Measurements from ENCODE around the gene PRTN3. TPM values are rescaled to one million over a fixed set of nuclear protein-coding genes. Genes with fewer than 3 reads are reported as not detected.
A peak's percentile ranks its signal among the peaks of the same experiment; 100 is the strongest.
"Not testable (repeated sequence)": the region's sequence is repeated elsewhere in the genome, so short reads cannot be mapped to it uniquely, and the experiment has no call there.

PRTN3 gene
- total RNA-seq, 2 donors from 2014 or later, result not detected

DNA sequence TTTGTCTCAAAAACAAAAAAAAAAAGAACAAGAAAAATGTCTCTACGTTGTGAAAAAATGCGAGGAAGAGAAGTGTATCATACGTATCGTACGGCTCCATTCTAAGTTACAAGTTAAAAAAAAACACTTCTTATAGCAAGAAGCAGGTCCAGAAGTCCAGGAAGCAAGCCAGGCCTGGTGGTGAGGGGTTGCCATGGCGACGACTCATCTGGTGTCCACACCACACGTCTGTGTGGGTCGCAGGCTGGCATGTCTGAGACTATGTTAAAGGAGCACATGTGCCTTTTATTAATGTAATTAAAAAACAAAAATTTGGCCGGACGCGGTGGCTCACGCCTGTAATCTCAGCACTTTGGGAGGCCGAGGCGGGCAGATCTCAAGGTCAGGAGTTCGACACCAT is 46.3 kb downstream of the PRTN3 start:
- H3K36me3 Mint-ChIP-seq (ENCODE audit: low read depth), result no peaks in the 10 kb centered on the region
- H3K27ac Mint-ChIP-seq, result peak overlapping the region; percentile 93

DNA sequence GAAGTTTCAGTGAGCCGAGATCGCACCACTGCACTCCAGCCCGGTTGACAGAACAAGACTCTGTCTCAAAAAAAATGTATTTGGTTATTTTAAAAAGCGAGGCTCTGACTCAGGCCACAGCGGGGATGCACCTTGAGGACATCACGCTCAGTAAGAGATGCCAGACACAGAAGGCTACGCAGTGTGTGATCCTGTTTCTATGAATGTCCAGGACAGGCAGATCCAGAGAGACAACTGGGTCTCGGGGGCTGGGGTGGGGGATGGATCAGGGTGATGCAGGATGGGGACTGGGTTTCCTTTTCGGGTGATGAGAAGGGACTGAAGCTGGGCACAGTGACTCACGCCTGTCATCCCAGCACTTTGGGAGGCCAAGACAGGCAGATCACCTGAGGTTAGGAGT is 46.8 kb downstream of the PRTN3 start:
- no peaks in the 10 kb centered on the region for H3K36me3 Mint-ChIP-seq (ENCODE audit: low read depth)
- H3K4me3 Mint-ChIP-seq, result no peak overlapping the region
- peaks cover 17% of the 10 kb centered on the region for H3K4me1 Mint-ChIP-seq
- DNase-seq (no peak), ATAC-seq (no peak)
- H3K27ac Mint-ChIP-seq, result peak overlapping the region; percentile 93
- H3K9me3 ChIP-seq (ENCODE audit: control insufficient read depth, low read length, poor library complexity, severe bottlenecking), result no peaks in the 10 kb centered on the region
- no peaks in the 10 kb centered on the region for H3K27me3 Mint-ChIP-seq

More for the DNA sequence above, 46.3 kb downstream of the PRTN3 start:
- no peaks in the 10 kb centered on the region for H3K9me3 ChIP-seq (ENCODE audit: control insufficient read depth, low read length, poor library complexity, severe bottlenecking)
- DNase-seq (no peak), ATAC-seq (no peak)
- no peak overlapping the region for H3K4me3 Mint-ChIP-seq
- H3K4me1 Mint-ChIP-seq, result peaks cover 15% of the 10 kb centered on the region
- no peaks in the 10 kb centered on the region for H3K27me3 Mint-ChIP-seq

DNA sequence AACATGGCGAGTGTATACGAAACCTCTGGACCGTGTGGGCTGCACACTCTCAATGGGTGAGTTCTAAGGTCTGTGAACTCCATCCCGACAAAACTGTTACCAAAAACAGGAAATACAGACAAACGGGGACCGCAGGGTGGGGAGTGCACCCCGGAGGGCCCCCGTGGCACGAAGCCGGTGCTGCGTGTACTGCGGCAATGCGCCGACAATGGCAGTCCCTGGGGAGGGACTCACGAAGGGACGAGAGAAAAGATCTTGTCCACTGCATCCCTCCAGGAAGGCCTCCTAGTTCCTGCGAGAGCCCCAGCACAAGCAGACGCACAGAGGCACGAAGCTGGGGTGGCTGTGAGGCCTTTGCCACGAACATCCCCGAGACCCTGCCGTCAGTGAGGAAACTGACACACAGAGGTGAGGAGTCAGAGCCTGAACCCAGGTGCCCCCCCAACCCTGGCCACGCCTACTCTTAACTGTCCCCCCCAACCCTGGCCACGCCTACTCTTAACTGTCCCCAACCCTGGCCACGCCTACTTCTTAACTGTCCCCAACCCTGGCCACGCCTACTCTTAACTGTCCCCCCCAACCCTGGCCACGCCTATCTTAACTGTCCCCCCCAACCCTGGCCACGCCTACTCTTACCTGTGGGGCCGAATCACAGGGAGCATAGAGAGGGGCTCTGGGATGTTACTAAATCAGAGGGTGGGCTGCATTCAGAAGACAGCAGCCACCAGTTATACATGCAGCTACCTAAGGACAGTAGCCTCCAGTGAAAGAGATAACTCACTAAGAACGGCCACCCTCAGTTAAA is 48.0 kb downstream of the PRTN3 start:
- peak overlapping the region; percentile 82 for H3K4me3 Mint-ChIP-seq
- peak overlapping the region; percentile 93 for H3K27ac Mint-ChIP-seq
- no peaks in the 10 kb centered on the region for H3K36me3 Mint-ChIP-seq (ENCODE audit: low read depth)
- no peaks in the 10 kb centered on the region for H3K9me3 ChIP-seq (ENCODE audit: control insufficient read depth, low read length, poor library complexity, severe bottlenecking)
- H3K27me3 Mint-ChIP-seq, result no peaks in the 10 kb centered on the region
- ATAC-seq (peak; percentile 61), DNase-seq (peak in 1 of 3 donors; percentile 44)
- H3K4me1 Mint-ChIP-seq, result peaks cover 24% of the 10 kb centered on the region

DNA sequence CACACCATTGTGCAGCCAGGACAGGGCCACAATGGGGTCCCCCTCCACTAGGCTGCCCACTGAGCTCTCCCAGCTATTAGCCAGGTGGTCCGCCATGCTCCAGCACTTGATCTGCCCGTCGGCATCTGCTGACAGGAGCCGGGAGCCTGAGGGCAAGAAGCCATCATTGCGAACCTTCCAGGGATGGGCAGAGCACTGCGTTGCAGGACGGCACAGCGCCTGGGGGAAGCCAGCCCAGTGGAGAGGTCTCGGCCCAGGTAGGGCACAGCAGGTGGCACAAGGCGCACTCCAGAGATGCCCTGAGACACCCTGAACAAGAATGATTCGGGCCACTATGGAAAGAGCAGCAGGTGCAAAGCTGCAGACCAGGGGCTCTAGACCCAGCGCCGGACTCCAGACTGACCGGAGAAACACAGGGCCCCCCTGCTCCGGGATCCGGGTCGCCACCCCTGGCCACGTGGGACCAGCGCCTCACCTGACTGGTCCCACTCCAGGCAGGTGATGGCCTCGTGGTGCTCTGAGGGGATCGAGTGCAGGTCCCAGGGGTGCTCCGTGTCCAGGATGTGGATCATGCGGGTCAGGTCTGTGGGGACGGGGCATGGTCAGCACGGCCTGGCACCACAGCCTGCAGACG is 49.0 kb downstream of the PRTN3 start:
- no peaks in the 10 kb centered on the region for H3K36me3 Mint-ChIP-seq (ENCODE audit: low read depth)
- no peak overlapping the region for H3K4me3 Mint-ChIP-seq
- no peaks in the 10 kb centered on the region for H3K27me3 Mint-ChIP-seq
- no peaks in the 10 kb centered on the region for H3K9me3 ChIP-seq (ENCODE audit: control insufficient read depth, low read length, poor library complexity, severe bottlenecking)
- ATAC-seq (no peak), DNase-seq (no peak)
- H3K27ac Mint-ChIP-seq, result no peak overlapping the region
- peaks cover 24% of the 10 kb centered on the region for H3K4me1 Mint-ChIP-seq

DNA sequence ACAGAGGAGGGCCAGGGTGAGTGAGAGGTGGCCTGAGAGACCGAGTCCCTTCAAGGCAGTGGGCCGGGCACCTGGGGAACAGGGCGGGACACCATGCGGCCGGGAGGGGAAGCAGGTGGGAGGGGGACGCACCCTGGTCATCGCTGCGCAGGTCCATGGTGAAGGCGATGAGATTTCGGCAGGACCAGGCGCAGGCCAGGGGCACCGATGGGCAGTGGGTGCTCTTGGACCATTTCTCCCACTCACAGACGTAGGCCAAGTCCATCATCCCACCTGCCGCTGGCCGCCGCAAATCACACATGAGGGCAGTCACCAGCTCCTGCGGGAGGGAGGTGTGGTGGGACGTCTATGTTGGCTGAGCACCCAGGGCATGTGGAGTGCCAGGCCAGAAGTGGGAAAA is 50.0 kb downstream of the PRTN3 start:
- no peaks in the 10 kb centered on the region for H3K27me3 Mint-ChIP-seq
- H3K4me3 Mint-ChIP-seq, result peak overlapping the region; percentile 82
- DNase-seq (no peak), ATAC-seq (no peak)
- H3K9me3 ChIP-seq (ENCODE audit: control insufficient read depth, low read length, poor library complexity, severe bottlenecking), result no peaks in the 10 kb centered on the region
- H3K36me3 Mint-ChIP-seq (ENCODE audit: low read depth), result no peaks in the 10 kb centered on the region
- peaks cover 26% of the 10 kb centered on the region for H3K4me1 Mint-ChIP-seq
- H3K27ac Mint-ChIP-seq, result peak overlapping the region; percentile 85

DNA sequence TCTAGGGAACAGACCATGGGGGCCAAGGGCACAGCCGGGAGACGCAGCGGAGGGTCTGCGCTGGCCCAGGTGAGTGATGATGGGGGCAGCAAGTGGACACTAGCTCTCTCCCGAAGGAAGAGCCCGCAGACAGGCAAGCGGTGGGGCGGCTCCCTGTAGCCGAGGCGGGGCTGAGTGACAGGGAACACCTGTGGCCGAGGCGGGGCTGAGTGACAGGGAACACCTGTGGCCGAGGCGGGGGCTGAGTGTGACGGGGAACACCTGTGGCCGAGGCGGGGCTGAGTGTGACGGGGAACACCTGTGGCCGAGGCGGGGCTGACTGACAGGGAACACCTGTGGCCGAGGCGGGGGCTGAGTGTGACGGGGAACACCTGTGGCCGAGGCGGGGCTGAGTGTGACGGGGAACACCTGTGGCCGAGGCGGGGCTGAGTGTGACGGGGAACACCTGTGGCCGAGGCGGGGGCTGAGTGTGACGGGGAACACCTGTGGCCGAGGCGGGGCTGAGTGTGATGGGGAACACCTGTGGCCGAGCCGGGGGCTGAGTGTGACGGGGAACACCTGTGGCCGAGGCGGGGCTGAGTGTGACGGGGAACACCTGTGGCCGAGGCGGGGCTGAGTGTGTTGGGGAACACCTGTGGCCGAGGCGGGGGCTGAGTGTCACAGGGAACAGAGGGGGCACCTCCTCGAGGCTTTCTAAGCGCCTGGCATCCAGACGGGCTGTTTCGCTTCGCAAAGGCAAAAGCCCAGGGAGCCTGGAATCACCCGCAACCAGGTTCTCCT is 50.8 kb downstream of the PRTN3 start:
- not testable (repeated sequence) for H3K9me3 ChIP-seq (ENCODE audit: control insufficient read depth, low read length, poor library complexity, severe bottlenecking); H3K27me3 Mint-ChIP-seq; ATAC-seq; DNase-seq; H3K36me3 Mint-ChIP-seq (ENCODE audit: low read depth)
- Mint-ChIP-seq H3K4me3 (peak overlapping the region; percentile 86), H3K4me1 (peaks cover 26% of the 10 kb centered on the region), H3K27ac (peak overlapping the region; percentile 95)

DNA sequence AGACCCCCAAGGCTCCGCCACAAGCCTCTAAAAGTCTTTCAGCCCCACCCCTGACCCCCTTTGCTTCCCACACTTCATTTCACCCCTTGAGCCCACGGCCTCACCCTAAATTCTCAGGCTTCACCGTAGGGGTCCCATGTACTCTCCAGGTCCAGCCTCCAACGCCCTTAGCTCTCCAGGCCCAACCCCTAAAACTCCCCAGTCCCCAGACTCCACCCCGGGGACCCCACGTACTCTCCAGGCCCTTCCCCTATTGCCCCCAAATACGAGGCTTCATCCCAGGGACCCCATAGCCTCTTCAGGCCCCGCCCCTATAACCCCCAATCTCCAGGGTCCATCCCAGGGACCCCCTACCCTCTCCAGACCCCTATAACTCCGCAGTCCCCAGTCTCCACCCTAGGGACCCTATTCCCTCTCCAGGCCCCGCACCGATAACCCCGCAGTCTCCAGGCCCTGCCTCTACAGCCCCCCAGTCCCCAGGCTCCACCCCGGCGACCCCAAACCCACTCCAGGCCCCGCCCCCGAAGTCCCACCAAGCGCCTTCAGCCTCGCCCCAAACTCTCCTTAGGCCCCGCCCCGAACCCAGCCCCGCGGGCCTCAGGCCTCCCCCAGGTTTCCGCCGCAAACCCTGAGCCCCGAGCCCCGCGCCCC is 51.6 kb downstream of the PRTN3 start:
- Mint-ChIP-seq H3K4me1 (peaks cover 26% of the 10 kb centered on the region), H3K4me3 (peak overlapping the region; percentile 86), H3K27me3 (no peaks in the 10 kb centered on the region), H3K27ac (peak overlapping the region; percentile 95), H3K36me3 (ENCODE audit: low read depth) (no peaks in the 10 kb centered on the region)
- DNase-seq, result peak in 1 of 3 donors; percentile 53
- no peak for ATAC-seq
- H3K9me3 ChIP-seq (ENCODE audit: control insufficient read depth, low read length, poor library complexity, severe bottlenecking), result no peaks in the 10 kb centered on the region

DNA sequence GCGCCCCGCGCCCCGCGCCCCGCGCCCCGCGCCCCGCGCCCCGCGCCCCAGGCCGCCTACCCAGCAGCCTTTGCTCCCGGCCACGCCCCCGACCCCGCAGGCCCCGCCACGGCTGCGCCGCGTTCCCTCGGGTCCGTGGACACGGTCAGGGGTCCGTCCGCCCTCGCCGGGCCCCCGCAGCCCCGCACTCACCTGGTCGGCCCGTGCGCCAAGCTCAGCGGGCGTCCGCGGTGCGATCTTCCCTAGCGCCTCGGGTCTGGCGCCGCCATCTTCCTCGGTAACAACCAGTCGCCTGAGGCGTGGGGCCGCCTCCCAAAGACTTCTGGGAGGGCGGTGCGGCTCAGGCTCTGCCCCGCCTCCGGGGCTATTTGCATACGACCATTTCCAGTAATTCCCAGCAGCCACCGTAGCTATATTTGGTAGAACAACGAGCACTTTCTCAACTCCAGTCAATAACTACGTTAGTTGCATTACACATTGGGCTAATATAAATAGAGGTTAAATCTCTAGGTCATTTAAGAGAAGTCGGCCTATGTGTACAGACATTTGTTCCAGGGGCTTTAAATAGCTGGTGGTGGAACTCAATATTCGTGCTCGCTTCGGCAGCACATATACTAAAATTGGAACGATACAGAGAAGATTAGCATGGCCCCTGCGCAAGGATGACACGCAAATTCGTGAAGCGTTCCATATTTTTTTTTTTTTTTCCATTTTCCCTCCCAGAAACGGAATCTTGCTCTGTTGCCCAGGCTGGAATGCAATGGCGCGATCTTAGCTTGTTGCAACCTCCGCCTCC is 52.3 kb downstream of the PRTN3 start, which contains the start of the genes MED16 and RNU6-9:
TSS of gene MED16 (minus strand) at position 294 of the 796 bp plus-strand sequence. CDS start 2,056 bp downstream, outside the sequence.
TSS of gene RNU6-9 (plus strand) at position 591 of the 796 bp plus-strand sequence.
- Mint-ChIP-seq H3K4me1 (peaks cover 26% of the 10 kb centered on the region), H3K27ac (peak within 1 kb of the TSS; percentile 95), H3K27me3 (no peaks in the 10 kb centered on the region), H3K36me3 (ENCODE audit: low read depth) (no peaks in the 10 kb centered on the region), H3K4me3 (peak within 1 kb of the TSS; percentile 86)
- ATAC-seq (peak; percentile 88), DNase-seq (peak; percentile 85 to 87 (median 87))
- H3K9me3 ChIP-seq (ENCODE audit: control insufficient read depth, low read length, poor library complexity, severe bottlenecking), result no peaks in the 10 kb centered on the region

DNA sequence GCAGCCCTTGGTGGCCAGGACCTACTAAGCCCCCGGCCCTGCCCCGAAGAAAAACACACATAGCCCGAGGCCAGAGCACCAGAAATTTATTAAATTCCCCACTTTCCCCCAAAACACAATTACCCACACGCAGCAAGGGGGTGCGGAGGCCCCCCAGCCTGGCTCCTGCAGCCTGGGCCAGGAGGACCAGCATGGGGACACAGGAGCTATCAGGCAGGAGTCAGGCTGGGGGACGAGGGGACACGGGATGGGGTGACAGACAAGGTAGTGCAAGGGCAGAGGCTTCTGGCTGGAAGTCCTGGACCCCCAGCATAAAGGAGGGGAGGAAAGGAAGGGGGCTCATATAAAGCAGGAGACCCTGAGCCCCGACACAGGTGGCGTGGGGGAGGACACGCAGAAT is 55.6 kb downstream of the PRTN3 start:
- Mint-ChIP-seq H3K27ac (no peak overlapping the region), H3K27me3 (no peaks in the 10 kb centered on the region), H3K4me3 (no peak overlapping the region), H3K4me1 (peaks cover 16% of the 10 kb centered on the region), H3K36me3 (ENCODE audit: low read depth) (no peaks in the 10 kb centered on the region)
- no peaks in the 10 kb centered on the region for H3K9me3 ChIP-seq (ENCODE audit: control insufficient read depth, low read length, poor library complexity, severe bottlenecking)
- DNase-seq (no peak), ATAC-seq (no peak)

DNA sequence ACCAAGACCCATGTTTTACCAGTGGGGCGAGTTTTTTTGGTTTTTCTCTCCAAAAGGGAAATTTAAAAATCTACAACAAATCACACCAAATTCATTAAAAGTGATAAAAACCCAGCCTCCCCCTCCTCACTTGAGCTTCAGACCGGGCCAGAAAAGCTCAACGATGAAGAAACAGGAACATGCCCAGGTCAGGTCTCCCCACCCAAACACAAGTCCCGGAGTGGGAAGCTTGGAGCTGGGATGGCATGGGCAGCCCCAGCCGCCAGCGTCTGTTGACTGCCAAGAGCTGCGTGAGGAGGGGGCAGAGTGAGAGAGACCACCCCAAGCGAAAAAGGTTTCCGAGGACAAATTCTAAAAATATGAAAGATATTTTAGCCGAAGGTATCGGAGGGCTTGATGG is 56.2 kb downstream of the PRTN3 start:
- Mint-ChIP-seq H3K27ac (peak overlapping the region; percentile 79), H3K36me3 (ENCODE audit: low read depth) (no peaks in the 10 kb centered on the region), H3K4me1 (peaks cover 16% of the 10 kb centered on the region), H3K4me3 (peak overlapping the region; percentile 31), H3K27me3 (no peaks in the 10 kb centered on the region)
- H3K9me3 ChIP-seq (ENCODE audit: control insufficient read depth, low read length, poor library complexity, severe bottlenecking), result no peaks in the 10 kb centered on the region
- DNase-seq (no peak), ATAC-seq (no peak)

DNA sequence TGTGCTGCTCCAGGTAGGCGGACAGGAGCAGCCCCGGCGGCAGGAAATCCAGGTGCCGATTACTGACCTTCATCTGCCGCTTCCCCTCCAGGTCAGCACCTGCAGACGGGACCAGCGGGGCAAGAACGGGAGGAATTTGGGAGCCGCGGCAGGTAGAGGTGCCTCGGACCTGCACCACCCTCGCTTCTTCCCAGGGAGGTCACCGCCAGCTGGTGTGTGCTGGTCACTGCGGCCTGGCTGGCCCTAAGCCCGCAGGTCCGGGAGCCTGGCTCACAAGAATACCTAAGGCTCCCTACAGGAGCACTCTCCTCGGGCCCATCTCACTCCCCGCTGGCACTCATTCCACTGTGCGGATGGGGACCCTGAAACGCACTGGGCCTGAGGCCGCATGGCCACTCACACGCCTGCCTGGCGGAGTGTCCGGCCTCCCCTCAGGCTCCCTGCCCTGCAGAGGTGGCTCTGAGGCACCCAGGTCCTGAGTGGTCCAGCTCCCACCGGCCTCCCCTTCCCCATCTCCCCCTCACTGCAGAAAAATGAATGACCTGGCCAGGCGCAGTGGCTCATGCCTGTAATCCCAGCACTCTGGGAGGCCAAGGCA is 56.7 kb downstream of the PRTN3 start:
- Mint-ChIP-seq H3K4me1 (peaks cover 14% of the 10 kb centered on the region), H3K4me3 (no peak overlapping the region), H3K27ac (peak overlapping the region; percentile 79), H3K27me3 (no peaks in the 10 kb centered on the region), H3K36me3 (ENCODE audit: low read depth) (no peaks in the 10 kb centered on the region)
- DNase-seq (no peak), ATAC-seq (no peak)
- H3K9me3 ChIP-seq (ENCODE audit: control insufficient read depth, low read length, poor library complexity, severe bottlenecking), result no peaks in the 10 kb centered on the region

Data from T-helper 17 cell (primary cell).